8988T (cell line): ENCODE measurements around the gene LDB3.

Experiments
- DNase-seq: peaks from one replicate; pipeline ENCODE4 v3.0.0; 2011

The LDB3 gene

DNA sequence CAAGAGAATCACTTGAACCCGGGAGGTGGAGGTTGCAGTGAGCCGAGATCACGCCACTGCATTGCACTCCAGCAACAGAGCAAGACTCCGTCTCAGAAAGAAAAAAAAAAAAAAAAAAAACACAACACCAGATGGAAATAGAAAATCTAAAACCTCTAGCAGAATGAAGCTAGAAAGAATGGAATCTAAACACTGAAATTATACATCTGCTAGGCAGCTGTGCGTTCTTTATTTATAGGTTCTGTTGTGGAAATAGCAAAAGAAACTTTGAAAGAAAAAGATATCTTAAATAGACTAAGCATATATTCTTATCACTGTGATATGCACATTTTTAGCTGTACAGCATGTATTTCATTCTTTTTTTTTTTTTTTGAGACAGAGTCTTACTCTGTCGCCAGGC lies 105.2 kb downstream of the LDB3 start:
- no peak for DNase-seq

DNA sequence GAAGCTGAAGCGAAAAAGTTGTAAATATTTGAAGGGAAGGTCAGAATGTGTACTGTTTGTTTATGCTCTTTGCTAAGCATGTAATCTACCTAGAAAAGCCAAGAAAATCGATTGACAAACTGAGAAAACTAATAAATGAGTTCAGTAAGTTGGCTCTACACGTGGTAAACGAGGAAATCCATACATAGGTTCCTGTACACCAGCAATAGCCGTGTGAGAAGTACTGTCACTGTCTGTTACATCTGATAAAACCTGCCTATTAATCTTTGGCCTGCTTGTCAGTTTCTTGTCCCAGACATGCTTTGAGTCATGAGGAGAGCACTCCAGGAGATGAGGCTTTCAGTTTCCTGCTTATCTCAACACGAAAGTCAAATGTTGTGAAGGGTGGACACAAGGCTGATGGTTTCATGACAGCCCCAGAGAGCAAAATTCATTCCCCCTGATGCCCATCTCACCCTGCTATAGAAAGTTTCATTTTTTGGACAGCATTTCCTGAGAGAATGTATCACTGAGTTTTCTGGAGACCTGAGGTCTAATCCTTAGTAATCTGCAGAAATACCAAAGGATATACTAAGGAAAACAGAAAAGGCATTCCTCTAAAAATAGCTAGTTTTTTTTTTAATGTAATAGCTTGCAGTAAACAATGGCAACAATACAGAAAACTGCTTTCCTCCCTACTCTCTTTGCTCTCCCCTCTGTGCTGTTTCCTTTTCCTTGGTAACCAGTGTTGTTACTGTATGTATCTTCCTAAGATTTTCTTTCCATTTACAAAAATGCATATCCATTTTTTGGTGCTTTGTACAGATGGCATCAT lies 107.0 kb downstream of the LDB3 start:
- DNase-seq: no peak

DNA sequence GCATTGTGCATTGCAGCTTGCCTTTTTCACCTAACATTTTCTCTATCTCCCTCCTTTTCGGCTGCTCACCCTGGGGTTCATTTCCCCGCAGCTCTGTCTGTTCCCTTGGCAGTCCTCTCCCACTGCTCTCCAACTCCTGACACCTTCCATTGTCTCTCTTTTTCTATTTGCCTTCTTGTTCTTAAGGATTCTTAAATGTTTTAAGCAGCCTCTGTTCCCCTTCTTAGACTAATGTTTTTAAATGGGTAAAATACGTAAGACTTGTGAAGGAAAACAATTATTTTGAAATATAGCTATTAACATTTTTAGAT lies 107.5 kb downstream of the LDB3 start:
- DNase-seq: no peak

- DNase-seq: no peak
These were observed 111.1 kb downstream of the LDB3 start for GRCh38 chr10:86779220-86780017.

DNA sequence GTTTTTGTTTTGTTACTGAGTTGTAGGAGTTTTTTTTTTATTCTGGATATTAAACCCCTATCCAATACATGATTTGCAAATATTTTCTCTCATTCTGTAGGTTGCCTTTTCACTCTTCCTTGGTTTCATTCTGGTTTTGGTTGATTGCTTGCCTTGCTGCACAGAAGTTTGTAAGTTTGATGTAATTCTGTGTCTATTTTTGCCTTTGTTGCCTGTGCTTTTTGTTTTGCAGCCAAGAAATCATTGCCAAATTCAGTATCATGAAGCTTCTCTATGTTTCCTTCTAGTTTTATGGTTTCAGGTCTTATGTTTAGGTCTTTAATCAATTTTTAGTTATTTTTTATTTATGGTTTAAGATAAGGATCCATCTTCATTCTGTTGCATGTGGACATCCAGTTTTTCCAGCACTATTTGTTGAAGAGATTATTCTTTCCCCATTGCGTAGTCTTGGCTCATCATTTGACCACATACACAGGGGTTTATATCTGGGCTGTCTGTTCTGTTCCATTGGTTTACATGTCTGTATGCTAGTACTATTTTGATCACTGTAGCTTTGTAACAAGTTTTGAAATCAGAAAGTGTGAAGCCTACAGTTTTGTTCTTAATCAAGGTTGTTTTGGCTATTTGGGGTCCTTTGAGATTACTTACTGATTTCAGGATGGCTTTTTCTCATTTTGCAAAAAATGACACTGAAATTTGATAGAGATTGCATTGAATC lies 114.5 kb downstream of the LDB3 start:
- no peak for DNase-seq

DNA sequence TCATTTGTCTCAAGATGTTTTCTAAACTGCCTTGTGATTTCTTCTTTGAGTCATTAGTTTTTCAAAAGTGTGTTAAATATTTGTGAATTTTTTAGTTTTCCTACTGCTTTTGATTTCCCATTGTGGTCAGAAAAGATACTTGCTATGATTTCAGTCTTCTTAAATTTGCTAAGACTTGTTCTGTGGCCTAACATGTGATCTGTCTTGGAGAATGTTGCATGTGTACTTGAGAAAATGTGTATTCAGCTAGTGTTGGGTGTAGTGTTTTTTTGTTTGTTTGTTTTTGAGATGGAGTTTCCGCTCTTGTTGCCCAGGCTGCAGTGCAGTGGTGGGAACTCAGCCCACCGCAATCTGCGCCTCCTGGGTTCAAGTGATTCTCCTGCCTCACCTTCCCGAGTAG lies 116.7 kb downstream of the LDB3 start:
- no peak for DNase-seq
